ENCODE results near the gene SPINK6. TPM values are rescaled to one million over a fixed set of nuclear protein-coding genes. Genes with fewer than 3 reads are reported as not detected.

Gene SPINK6
- total and polyA plus RNA-seq, 8 donors: not detected

DNA sequence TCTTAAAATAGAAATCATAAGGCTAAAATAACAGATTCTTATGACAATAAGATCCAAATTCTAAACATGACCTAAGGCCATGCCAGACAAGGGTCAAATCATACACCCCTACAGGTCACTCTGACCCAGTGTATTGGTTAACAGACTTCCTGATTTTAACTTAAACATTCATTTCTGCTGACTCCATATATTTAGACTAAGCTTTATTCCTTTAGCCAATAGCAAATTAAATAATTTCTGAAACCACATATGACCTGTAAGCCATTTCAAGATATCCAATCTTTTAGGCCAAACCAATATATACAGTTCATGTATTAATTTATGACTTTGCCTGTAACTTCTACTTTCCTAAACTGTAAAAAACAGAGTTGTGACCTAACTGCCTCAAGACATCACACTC, 58.4 kb downstream of the SPINK6 start:
- no peaks in the 10 kb centered on the region for H3K4me1 ChIP-seq
- peaks cover 0 to 34% (median 22%) of the 10 kb centered on the region in 4 donors for H3K9me3 ChIP-seq
- no peak overlapping the region for H3K4me3 ChIP-seq
- H3K27ac ChIP-seq: no peak overlapping the region
- DNase-seq: no peak
- H3K27me3 ChIP-seq: no peaks in the 10 kb centered on the region
- H3K36me3 ChIP-seq: no peaks in the 10 kb centered on the region
- TF ChIP-seq, protein P1, sequence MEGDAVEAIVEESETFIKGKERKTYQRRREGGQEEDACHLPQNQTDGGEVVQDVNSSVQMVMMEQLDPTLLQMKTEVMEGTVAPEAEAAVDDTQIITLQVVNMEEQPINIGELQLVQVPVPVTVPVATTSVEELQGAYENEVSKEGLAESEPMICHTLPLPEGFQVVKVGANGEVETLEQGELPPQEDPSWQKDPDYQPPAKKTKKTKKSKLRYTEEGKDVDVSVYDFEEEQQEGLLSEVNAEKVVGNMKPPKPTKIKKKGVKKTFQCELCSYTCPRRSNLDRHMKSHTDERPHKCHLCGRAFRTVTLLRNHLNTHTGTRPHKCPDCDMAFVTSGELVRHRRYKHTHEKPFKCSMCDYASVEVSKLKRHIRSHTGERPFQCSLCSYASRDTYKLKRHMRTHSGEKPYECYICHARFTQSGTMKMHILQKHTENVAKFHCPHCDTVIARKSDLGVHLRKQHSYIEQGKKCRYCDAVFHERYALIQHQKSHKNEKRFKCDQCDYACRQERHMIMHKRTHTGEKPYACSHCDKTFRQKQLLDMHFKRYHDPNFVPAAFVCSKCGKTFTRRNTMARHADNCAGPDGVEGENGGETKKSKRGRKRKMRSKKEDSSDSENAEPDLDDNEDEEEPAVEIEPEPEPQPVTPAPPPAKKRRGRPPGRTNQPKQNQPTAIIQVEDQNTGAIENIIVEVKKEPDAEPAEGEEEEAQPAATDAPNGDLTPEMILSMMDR (IDR thresholded peaks at IDR 0.05): no peak
- no peak for TF ChIP-seq POLR2A (IDR thresholded peaks at IDR 0.05)
- no peak for TF ChIP-seq EP300 (IDR thresholded peaks at IDR 0.05)
- no peak for TF ChIP-seq POLR2AphosphoS5 (IDR thresholded peaks at IDR 0.05)
- intact Hi-C loops (cut with DNase I; ENCODE audit: low total_unique reads): no loop called here

Small RNA genes within 50 kb of the gene (small RNA-seq; reads per million reads assigned to genes)
- gene HMGN1P16: 0 reads per million in 4 donors

Other genes starting within 250 kb of the SPINK6 start
- 1 to 10 TPM in 3 of 5 donors, under 1 TPM in 1, not detected in 1; 0.45 to 4.4 (median 2.0) TPM for gene SPINK5, start 139.1 kb upstream of the SPINK6 start, total RNA-seq
- 100 to 1,000 TPM in 1 of 3 donors, 1 to 10 TPM in 1, under 1 TPM in 1; 0.75 to 117 (median 2.6) TPM for gene SPINK5, start 139.1 kb upstream of the SPINK6 start, polyA plus RNA-seq
- not detected for gene SPINK14, start 34.5 kb upstream of the SPINK6 start, total RNA-seq
- not detected for gene SPINK14, start 34.5 kb upstream of the SPINK6 start, polyA plus RNA-seq
- gene MARCOL, start 35.5 kb downstream of the SPINK6 start, total RNA-seq: not detected
- gene MARCOL, start 35.5 kb downstream of the SPINK6 start, polyA plus RNA-seq: not detected
- 1 to 10 TPM in 1 of 5 donors, not detected in 4; 1.5 TPM for gene SPINK13, start 65.8 kb downstream of the SPINK6 start, total RNA-seq
- 1 to 10 TPM in 2 of 3 donors, not detected in 1; 1.4 to 9.3 TPM for gene SPINK13, start 65.8 kb downstream of the SPINK6 start, polyA plus RNA-seq
- not detected for gene SPINK7, start 109.4 kb downstream of the SPINK6 start, total RNA-seq
- 10 to 100 TPM in 1 of 3 donors, 1 to 10 TPM in 1, not detected in 1; 4.9 to 55.8 TPM for gene SPINK7, start 109.4 kb downstream of the SPINK6 start, polyA plus RNA-seq
- not detected for gene SPINK9, start 132.5 kb downstream of the SPINK6 start, total RNA-seq
- gene SPINK9, start 132.5 kb downstream of the SPINK6 start, polyA plus RNA-seq: not detected
- gene FBXO38, start 180.9 kb downstream of the SPINK6 start, total RNA-seq: 100 to 1,000 TPM in 2 of 5 donors, 10 to 100 TPM in 3; 16.3 to 119 (median 45.5) TPM
- 10 to 100 TPM; 10.7 to 15.6 (median 11.4) TPM for gene FBXO38, start 180.9 kb downstream of the SPINK6 start, polyA plus RNA-seq